Activated CD8-positive, alpha-beta memory T cell treated with anti-CD3 and anti-CD28 coated beads, Interleukin-2, amount 10 ng/mL, durations not matched to agents 7 days and 5 days (primary cell): ENCODE data around the gene PLEKHJ1. TPM values are rescaled to one million over a fixed set of nuclear protein-coding genes. Genes with fewer than 3 reads are reported as not detected.

Experiments used
- ATAC-seq: fragments of 150-1000 bp; cut with Tn5 transposase; one replicate; pipeline ENCODE4 v1.10.0; 2021; ENCODE audit warnings: moderate library complexity
- CTCF ChIA-PET: fragments of 350-600 bp; sonication (Branson Sonifier 250); formaldehyde crosslinking; loops from one replicate; lab custom pipeline; 2021; ENCODE audit warnings: antibody characterized with exemption; lab: Charles Lee
- DNase-seq: peaks from one replicate; pipeline ENCODE4 v3.0.0-alpha.2; 2020
- H3K27ac Mint-ChIP-seq: one replicate; pipeline ENCODE4 v1.8.0; 2021; ENCODE audit warnings: mild to moderate bottlenecking, mixed read lengths
- H3K27me3 Mint-ChIP-seq: one replicate; pipeline ENCODE4 v1.8.0; 2021; ENCODE audit warnings: mixed read lengths
- H3K36me3 Mint-ChIP-seq: one replicate; pipeline ENCODE4 v1.8.0; 2021; ENCODE audit warnings: mild to moderate bottlenecking, mixed read lengths
- H3K4me1 Mint-ChIP-seq: one replicate; pipeline ENCODE4 v1.8.0; 2021; ENCODE audit warnings: mixed read lengths
- H3K4me3 Mint-ChIP-seq: one replicate; pipeline ENCODE4 v1.8.0; 2021; ENCODE audit warnings: mild to moderate bottlenecking, moderate library complexity, mixed read lengths
- H3K9me3 Mint-ChIP-seq: one replicate; pipeline ENCODE4 v1.8.0; 2022; ENCODE audit warnings: low read depth, mixed read lengths
- total RNA-seq, 2 experiments: library from RNA; stranded (reverse); gene quantifications; one replicate each; pipeline ENCODE4 v1.2.3, GENCODE V29; 2021

The PLEKHJ1 gene
- total RNA-seq, 2 experiments from 2014 or later, result 78.3 to 80.8 TPM

DNA sequence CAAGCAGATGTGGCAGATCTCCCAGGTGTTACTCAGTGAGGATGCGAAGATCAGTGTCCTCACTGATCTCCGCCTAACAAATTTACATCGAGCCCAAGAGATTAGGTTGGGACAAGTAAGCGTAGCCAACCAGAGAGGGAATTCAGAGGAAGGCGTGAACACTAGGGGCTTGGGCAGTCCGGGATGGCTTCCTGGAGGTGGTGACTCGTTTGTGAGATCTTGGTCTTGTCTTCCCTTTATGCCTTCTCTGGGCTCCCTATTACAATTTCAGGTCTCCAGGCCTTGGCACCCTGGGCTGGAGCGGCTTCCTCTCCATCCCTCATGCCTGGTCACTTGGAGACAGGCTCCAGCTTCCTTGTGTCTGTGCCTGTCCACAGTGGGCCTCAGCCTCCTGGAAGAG is 6.7 kb upstream of the PLEKHJ1 start:
- DNase-seq (no peak), ATAC-seq (no peak)
- peaks cover 44% of the 10 kb centered on the region for H3K4me1 Mint-ChIP-seq
- no peaks in the 10 kb centered on the region for H3K27me3 Mint-ChIP-seq
- CTCF ChIA-PET, result interaction anchor here (1.3 kb wide), 1 partner anchor 15 kb away, joined by 3 read pairs; no protein-coding TSS in a partner anchor
- H3K4me3 Mint-ChIP-seq, result no peak overlapping the region
- H3K27ac Mint-ChIP-seq, result no peak overlapping the region
- H3K36me3 Mint-ChIP-seq, result peaks cover 44% of the 10 kb centered on the region
- H3K9me3 Mint-ChIP-seq, result no peaks in the 10 kb centered on the region

DNA sequence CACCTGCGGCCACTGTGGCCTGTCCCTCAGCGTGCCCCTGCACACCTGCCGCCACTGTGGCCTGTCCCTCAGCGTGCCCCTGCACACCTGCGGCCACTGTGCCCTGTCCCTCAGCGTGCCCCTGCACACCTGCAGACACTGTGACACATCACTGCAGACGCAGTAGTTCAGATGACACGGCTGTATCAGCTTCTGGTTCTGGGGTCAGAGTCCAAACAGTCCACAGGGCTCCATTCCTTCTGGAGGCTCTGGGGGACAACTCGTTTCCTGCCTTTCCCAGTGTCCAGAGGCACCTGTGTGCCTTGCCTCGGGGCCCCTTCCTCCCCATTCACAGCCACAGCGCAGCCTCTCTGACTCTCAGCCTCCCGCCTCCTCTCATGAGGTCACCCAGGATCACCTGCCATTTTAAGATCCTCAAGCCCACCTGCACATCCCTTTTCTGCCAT is 6.0 kb upstream of the PLEKHJ1 start:
- CTCF ChIA-PET, result interaction anchor here (5.8 to 5.9 kb wide), 2 partner anchors 10 to 19 kb away, joined by 39 to 68 read pairs; no protein-coding TSS in a partner anchor
- Mint-ChIP-seq H3K9me3 (no peaks in the 10 kb centered on the region), H3K36me3 (peaks cover 50% of the 10 kb centered on the region), H3K27ac (no peak overlapping the region), H3K27me3 (no peaks in the 10 kb centered on the region), H3K4me3 (no peak overlapping the region), H3K4me1 (peaks cover 47% of the 10 kb centered on the region)
- DNase-seq, result no peak
- no peak for ATAC-seq

DNA sequence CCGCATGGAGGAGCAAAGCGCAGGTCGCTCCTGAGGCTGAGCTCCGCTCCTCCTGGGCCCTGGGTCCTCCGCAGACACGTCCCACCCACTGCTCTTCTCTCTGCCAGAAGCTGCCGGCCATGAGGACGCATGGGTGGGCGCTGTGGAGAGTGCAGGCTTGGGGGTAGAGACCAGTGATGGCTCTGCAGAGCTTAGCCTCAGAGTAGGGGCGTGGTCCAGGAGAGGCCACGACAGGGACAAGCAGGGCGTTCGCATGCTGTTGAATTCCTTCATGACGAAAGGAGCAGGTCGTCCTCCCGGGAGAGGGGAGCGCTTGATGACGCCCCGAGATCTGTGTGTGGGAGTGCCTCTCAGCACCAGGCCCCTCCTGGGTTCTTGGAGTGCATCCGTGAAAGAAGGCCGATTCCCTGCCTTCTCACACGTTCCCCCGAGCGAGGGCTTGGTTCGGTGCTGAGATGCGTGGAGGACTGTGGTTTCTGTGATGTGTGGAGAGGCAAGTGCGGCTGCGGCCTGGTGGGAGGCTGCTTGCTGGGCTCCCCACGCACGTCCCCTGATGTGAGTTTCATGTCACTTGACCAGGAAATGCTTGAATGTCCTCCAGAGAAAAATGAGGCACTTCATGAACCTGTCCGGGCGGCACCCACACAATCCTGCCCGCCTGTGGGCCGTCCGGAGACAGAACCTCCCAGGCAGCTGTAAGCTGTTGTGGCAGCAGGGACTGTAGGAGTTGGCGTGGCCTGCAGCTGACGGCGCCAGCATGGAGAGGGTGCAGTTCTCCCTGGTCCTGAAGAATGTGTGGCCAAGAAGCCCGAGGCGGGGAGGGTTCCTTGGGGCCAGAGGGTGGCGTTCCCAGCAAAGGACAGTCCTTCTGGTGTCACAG is 5.0 kb upstream of the PLEKHJ1 start:
- DNase-seq (no peak), ATAC-seq (no peak)
- Mint-ChIP-seq H3K4me3 (peak overlapping the region; percentile 93), H3K4me1 (peaks cover 50% of the 10 kb centered on the region), H3K27ac (peak overlapping the region; percentile 96), H3K9me3 (no peaks in the 10 kb centered on the region), H3K27me3 (no peaks in the 10 kb centered on the region), H3K36me3 (peaks cover 53% of the 10 kb centered on the region)
- CTCF ChIA-PET, result interaction anchor here (0.8 to 5.9 kb wide), 7 partner anchors 11 to 151 kb away, joined by 3 to 68 read pairs (median 6); no protein-coding TSS in a partner anchor

DNA sequence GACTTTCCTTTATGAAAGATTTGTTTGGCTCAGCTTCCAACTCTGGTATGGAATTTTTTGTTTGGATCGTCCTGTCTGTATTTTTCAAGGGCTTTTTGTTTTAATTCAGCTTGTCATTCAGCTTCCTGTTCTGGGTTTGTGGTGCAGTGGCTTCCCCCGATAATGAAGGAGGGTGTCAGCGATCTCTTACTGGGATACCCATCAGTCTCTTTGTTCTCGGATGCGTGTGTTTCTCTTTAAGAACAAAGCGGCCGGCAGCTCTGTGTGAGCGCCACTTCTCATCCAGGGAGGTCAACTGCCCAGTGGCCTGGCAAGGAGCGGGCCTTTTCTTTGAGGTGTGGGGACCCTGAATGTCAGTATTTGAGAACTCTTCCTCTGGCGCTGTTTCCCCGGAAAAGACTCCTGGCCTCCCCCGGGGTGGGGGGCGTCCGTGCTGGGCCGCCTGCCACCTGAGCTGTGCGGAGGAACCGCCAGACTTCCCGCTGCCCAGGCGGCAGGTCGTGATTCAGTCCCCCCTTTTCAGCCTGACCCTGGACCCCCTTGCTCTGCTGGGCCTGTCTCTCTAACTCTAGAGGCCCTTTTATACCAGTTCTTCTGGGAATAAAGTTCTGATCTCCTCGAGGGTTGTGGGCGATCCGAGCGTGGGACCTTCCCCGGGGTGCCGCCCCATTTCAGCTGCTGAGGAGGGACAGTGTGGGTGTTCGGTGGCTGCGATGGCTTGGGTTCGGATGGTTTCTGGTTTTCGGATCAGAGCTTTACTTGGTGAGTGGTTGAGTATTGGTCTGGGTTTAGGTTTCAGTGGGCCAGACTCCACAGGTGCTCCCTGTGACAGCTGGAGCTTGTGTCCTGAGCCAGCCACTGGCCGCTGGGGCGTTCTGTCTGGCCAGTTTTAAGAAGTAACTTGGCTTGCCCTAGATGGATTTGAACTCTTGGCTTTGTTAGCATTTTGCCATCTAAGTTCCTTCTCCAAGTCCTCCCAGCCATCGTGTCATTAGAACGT is 3.9 kb upstream of the PLEKHJ1 start:
- ATAC-seq (no peak), DNase-seq (peak; percentile 74)
- Mint-ChIP-seq H3K27me3 (no peaks in the 10 kb centered on the region), H3K4me3 (peak overlapping the region; percentile 93), H3K36me3 (peaks cover 47% of the 10 kb centered on the region), H3K4me1 (peaks cover 53% of the 10 kb centered on the region), H3K27ac (peak overlapping the region; percentile 96), H3K9me3 (no peaks in the 10 kb centered on the region)
- CTCF ChIA-PET, result interaction anchor here (0.7 to 5.9 kb wide), 16 partner anchors 11 to 408 kb away, joined by 3 to 68 read pairs (median 4); partner anchors contain the start of gene JSRP1

DNA sequence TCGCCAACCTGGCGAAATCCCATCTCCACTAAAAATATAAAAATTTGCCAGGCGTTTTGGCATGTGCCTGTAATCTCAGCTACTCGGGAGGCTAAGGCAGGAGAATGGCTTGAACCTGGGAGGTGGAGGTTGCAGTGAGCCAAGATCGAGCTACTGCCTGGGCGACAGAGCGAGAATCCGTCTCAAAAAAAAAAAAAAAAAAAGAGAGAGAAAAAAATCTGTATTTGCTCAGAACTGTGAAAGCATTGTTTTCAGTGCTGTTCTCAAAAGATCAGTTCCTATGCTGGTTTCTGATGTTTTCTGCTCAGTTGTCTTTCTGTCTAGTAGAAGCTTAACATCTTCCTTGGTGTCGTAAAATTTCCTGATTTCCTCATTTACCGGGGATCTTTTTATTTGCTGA is 3.0 kb upstream of the PLEKHJ1 start:
- Mint-ChIP-seq H3K36me3 (peaks cover 41% of the 10 kb centered on the region), H3K27ac (peak overlapping the region; percentile 96), H3K4me1 (peaks cover 60% of the 10 kb centered on the region), H3K9me3 (no peaks in the 10 kb centered on the region), H3K27me3 (no peaks in the 10 kb centered on the region), H3K4me3 (peak overlapping the region; percentile 93)
- CTCF ChIA-PET, result interaction anchor here (0.7 to 5.9 kb wide), 14 partner anchors 10 to 409 kb away, joined by 3 to 68 read pairs (median 4); partner anchors contain the start of gene JSRP1
- DNase-seq, result no peak
- no peak for ATAC-seq

GRCh38 chr19:2237869-2238153 is 1.7 kb upstream of the PLEKHJ1 start:
- Mint-ChIP-seq H3K4me1 (peaks cover 71% of the 10 kb centered on the region), H3K9me3 (no peaks in the 10 kb centered on the region), H3K27me3 (no peaks in the 10 kb centered on the region), H3K27ac (peak overlapping the region; percentile 96), H3K4me3 (peak overlapping the region; percentile 93), H3K36me3 (peaks cover 45% of the 10 kb centered on the region)
- CTCF ChIA-PET, result interaction anchor here (1.1 to 5.9 kb wide), 11 partner anchors 14 to 373 kb away, joined by 3 to 68 read pairs (median 4); partner anchors contain the start of genes AP3D1 and LMNB2
- DNase-seq (no peak), ATAC-seq (no peak)

DNA sequence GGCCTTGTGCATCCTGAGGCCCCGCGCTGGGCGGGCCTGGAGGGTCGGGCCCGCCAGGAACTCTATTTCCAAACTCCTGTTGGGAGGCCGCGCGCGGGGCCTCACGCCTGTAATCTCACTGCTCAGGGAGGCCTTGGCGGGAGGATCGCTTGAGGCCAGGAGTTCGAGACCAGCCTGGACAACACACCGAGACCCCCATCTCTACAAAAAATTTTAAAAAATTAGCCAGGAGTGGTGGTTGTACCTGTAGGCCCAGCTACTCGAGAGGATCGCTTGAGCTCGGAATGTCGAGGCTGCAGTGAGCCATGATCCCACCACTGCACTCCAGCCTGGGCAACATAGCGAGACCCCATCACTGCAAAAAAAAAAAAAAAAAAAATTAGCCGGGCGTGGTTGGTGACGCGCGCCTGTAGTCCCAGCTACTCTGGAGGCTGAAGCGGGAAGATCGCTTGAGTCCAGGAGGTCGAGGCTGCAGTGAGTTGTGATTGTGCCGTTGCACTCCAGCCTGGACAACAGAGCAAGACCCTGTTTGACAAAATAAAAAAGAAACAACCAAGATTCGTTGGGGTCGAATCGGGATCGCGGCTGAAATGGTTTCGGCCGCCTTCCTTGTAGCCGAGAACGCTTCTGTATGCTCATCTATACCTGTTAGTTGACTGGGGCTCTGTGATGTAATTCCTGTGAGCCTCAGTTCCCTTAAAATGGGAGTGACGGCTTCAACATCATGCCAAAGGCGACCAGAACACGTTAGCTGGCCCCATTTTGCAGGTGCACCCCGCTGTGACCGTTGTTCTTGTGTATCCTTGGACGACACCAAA is 1.1 kb upstream of the PLEKHJ1 start:
- Mint-ChIP-seq H3K4me1 (peaks cover 67% of the 10 kb centered on the region), H3K4me3 (peak overlapping the region; percentile 93), H3K9me3 (no peaks in the 10 kb centered on the region), H3K27ac (peak overlapping the region; percentile 96), H3K36me3 (peaks cover 44% of the 10 kb centered on the region), H3K27me3 (no peaks in the 10 kb centered on the region)
- ATAC-seq (no peak), DNase-seq (no peak)
- CTCF ChIA-PET, result interaction anchor here (1.1 to 5.9 kb wide), 10 partner anchors 15 to 220 kb away, joined by 3 to 68 read pairs (median 6); partner anchors contain the start of genes AP3D1 and LMNB2

DNA sequence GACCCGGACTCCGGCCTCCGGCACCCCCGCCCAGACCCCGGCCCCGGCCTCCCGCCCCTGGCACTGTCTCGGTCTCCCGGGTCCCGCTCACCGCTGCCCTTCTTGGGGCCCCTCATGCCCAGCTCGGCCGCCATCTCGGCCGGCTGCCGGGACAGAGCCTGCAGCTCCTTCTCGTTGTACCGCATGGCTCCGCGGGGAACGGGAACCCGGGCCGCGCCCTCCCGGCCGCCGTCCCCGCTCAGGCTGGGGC is 140 bp downstream of the PLEKHJ1 start:
- H3K9me3 Mint-ChIP-seq, result no peaks in the 10 kb centered on the region
- CTCF ChIA-PET, result interaction anchor here (0.7 to 2.2 kb wide), 18 partner anchors 18 to 375 kb away, joined by 3 to 19 read pairs (median 4); partner anchors contain the start of genes AP3D1, LSM7 and SPPL2B
- H3K4me1 Mint-ChIP-seq, result peaks cover 55% of the 10 kb centered on the region
- ATAC-seq (no peak), DNase-seq (no peak)
- peaks cover 39% of the 10 kb centered on the region for H3K36me3 Mint-ChIP-seq
- peak overlapping the region; percentile 93 for H3K4me3 Mint-ChIP-seq
- H3K27ac Mint-ChIP-seq, result peak overlapping the region; percentile 96
- no peaks in the 10 kb centered on the region for H3K27me3 Mint-ChIP-seq

DNA sequence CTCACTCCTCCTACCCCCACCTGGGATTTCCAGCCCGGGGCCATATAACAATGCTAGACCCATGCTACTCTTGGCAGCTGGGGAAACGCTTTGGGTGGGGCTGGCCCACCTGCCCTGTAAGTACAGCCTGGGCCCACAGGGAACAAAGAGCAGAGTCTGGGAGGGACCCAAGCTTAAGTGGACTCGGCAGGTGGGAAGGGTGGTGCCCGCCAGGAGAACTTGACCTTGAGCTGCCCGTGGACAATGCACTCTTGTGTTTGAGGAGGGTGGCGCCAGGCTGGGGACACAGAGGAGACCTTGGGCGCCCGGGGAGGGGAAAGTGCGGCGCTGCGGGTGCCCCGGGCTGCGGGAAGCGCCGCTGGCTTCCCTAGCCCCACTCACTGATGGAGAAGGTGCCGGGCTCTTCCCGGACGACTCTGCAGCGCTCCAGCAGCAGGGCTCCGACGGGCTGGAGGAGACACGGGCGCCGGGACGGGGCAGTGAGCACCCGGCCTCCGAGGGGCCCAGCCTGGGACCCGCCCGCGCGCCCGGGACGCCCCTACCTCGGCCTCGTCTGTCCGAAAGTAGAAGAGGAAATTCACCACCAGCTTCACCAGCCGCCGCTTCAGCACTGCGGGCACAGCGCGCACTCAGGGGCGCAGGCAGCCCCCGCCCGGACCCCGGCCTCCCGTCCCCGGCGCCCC is 607 bp downstream of the PLEKHJ1 start:
- Mint-ChIP-seq H3K4me3 (peak overlapping the region; percentile 93), H3K27ac (peak overlapping the region; percentile 87), H3K9me3 (no peaks in the 10 kb centered on the region), H3K27me3 (no peaks in the 10 kb centered on the region), H3K36me3 (peaks cover 35% of the 10 kb centered on the region), H3K4me1 (peaks cover 50% of the 10 kb centered on the region)
- DNase-seq (no peak), ATAC-seq (peak; percentile 5)
- CTCF ChIA-PET, result interaction anchor here (0.7 to 2.2 kb wide), 19 partner anchors 18 to 376 kb away, joined by 3 to 19 read pairs (median 4); partner anchors contain the start of genes AP3D1, LSM7 and SPPL2B

- H3K4me3 Mint-ChIP-seq, result peak overlapping the region; percentile 93
- H3K36me3 Mint-ChIP-seq, result peaks cover 33% of the 10 kb centered on the region
- DNase-seq, result no peak
- H3K27ac Mint-ChIP-seq, result peak overlapping the region; percentile 87
- CTCF ChIA-PET, result interaction anchor here (0.8 to 2.2 kb wide), 11 partner anchors 19 to 159 kb away, joined by 3 to 19 read pairs (median 7); partner anchors contain the start of gene AP3D1
- no peaks in the 10 kb centered on the region for H3K27me3 Mint-ChIP-seq
- no peak for ATAC-seq
- H3K4me1 Mint-ChIP-seq, result peaks cover 46% of the 10 kb centered on the region
- H3K9me3 Mint-ChIP-seq, result no peaks in the 10 kb centered on the region
These were observed 1.1 kb downstream of the PLEKHJ1 start for GRCh38 chr19:2234996-2235380.

DNA sequence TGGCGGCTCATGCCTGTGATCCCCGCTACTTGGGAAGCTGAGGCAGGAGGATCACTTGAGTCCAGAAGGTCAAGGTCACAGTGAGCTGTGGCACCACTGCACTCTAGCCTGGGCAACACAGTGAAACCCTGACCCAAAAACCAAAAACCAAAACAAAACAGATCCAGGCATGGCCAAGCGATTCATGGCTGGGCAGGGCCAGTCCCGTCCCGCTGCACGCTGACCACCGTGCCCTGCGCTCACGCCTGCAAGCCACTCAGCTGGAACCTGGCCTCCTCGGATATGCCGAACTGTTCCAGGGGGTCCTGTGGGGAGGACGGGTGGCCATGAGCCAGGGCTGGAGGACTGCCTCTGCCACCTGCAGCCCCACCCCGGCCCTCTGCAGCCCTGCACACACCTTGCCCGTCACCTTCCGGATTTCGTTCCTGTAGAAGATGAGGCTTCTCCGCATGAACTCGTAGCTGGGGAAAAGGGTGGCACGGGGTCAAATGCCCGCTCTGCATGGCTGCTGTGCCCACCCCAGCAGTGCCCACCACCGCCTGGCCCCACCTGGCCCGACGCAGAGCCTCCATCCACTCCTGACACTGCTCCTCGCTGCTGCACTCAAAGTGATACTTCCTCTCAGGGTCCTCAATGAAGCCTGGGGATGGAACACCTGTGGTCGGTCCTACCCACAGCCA is 2.4 kb downstream of the PLEKHJ1 start:
- Mint-ChIP-seq H3K4me3 (peak overlapping the region; percentile 13), H3K36me3 (peaks cover 34% of the 10 kb centered on the region), H3K9me3 (no peaks in the 10 kb centered on the region), H3K27ac (peak overlapping the region; percentile 67), H3K27me3 (no peaks in the 10 kb centered on the region), H3K4me1 (peaks cover 36% of the 10 kb centered on the region)
- ATAC-seq, result no peak
- no peak for DNase-seq
- CTCF ChIA-PET, result interaction anchor here (0.6 to 2.2 kb wide), 3 partner anchors 28 to 87 kb away, joined by 5 to 19 read pairs (median 5); no protein-coding TSS in a partner anchor
